ENCODE data around the gene RNF11. TPM values are rescaled to one million over a fixed set of nuclear protein-coding genes. Genes with fewer than 3 reads are reported as not detected.

RNF11 gene
- polyA plus RNA-seq, 1 donor from 2014 or later = 210 TPM

DNA sequence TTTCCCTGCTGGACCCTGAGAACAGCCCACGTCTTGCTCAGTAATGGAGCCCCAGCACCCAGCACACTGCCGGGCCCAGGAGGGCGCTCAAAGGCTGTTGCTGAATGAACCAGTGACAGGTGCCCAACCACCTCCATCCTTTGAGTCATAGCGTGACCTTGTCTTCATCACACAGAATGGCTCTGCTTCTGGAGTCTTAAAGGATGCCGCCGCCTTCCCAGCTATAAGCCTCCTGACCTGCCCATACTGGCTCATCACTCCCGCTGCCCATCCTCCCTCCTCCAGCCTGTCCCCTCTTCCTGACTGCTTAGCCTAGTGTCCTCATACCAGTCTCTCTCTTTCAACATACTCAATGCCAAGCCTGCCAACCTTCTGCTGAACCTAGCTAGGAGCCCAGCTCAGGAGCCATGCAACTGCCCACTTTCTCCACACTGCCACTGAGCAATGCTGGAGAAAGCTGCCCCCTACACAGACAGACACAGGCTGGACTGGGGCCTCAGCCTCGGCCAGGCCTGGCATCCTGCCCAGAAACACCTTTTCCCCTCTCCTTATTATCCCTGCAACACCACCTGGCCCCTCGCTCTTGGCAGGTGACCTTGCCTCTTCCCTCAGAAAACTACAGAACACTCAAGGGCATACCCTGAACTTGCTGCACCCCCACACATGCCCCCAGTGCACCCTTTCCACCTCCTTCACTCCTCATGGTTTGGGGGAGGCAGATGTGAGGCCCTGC is 80.2 kb downstream of the RNF11 start:
- H3K79me2 ChIP-seq (replicated peaks; ENCODE audit: insufficient read depth, low read length) = no peaks in the 10 kb centered on the region
- H2AFZ ChIP-seq (ENCODE audit: low read depth, low read length) = no peak overlapping the region
- no peaks in the 10 kb centered on the region for H3F3A ChIP-seq (ENCODE audit: insufficient read depth, low read length, poor library complexity, severe bottlenecking)
- no peak overlapping the region for H3K4me3 ChIP-seq (ENCODE audit: low read length)
- H3K4me2 ChIP-seq (ENCODE audit: low read length) = no peak overlapping the region
- no peaks in the 10 kb centered on the region for H3K9me3 ChIP-seq (ENCODE audit: low read length)
- no peaks in the 10 kb centered on the region for H4K20me1 ChIP-seq (ENCODE audit: insufficient read depth)
- H3K9me2 ChIP-seq (ENCODE audit: insufficient read depth, low read length) = no peaks in the 10 kb centered on the region
- no peak for TF ChIP-seq SMC3 (conservative IDR thresholded peaks at IDR 0.05; ENCODE audit: poor library complexity)
- TF ChIP-seq MXI1 (conservative IDR thresholded peaks at IDR 0.05; ENCODE audit: poor library complexity, severe bottlenecking) = no peak
- no peak for TF ChIP-seq EZH2 (IDR thresholded peaks at IDR 0.05; ENCODE audit: borderline replicate concordance, insufficient read depth, low read length, poor library complexity, severe bottlenecking)
- TF ChIP-seq RAD21 (conservative IDR thresholded peaks at IDR 0.05) = no peak
- TF ChIP-seq TAF1 (IDR thresholded peaks at IDR 0.05; ENCODE audit: low read depth) = no peak
- no peak for TF ChIP-seq EP300 (conservative IDR thresholded peaks at IDR 0.05; ENCODE audit: poor library complexity, severe bottlenecking)
- TF ChIP-seq, protein P1, sequence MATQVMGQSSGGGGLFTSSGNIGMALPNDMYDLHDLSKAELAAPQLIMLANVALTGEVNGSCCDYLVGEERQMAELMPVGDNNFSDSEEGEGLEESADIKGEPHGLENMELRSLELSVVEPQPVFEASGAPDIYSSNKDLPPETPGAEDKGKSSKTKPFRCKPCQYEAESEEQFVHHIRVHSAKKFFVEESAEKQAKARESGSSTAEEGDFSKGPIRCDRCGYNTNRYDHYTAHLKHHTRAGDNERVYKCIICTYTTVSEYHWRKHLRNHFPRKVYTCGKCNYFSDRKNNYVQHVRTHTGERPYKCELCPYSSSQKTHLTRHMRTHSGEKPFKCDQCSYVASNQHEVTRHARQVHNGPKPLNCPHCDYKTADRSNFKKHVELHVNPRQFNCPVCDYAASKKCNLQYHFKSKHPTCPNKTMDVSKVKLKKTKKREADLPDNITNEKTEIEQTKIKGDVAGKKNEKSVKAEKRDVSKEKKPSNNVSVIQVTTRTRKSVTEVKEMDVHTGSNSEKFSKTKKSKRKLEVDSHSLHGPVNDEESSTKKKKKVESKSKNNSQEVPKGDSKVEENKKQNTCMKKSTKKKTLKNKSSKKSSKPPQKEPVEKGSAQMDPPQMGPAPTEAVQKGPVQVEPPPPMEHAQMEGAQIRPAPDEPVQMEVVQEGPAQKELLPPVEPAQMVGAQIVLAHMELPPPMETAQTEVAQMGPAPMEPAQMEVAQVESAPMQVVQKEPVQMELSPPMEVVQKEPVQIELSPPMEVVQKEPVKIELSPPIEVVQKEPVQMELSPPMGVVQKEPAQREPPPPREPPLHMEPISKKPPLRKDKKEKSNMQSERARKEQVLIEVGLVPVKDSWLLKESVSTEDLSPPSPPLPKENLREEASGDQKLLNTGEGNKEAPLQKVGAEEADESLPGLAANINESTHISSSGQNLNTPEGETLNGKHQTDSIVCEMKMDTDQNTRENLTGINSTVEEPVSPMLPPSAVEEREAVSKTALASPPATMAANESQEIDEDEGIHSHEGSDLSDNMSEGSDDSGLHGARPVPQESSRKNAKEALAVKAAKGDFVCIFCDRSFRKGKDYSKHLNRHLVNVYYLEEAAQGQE (IDR thresholded peaks at IDR 0.05; ENCODE audit: borderline replicate concordance) = no peak
- H3K27me3 ChIP-seq (ENCODE audit: insufficient read depth, low read depth, low read length) = no peaks in the 10 kb centered on the region
- H3K9ac ChIP-seq (ENCODE audit: low read length) = no peak overlapping the region
- H3K36me3 ChIP-seq (ENCODE audit: insufficient read depth, low read length) = no peaks in the 10 kb centered on the region
- no peak overlapping the region for H3K27ac ChIP-seq (ENCODE audit: low read length)

DNA sequence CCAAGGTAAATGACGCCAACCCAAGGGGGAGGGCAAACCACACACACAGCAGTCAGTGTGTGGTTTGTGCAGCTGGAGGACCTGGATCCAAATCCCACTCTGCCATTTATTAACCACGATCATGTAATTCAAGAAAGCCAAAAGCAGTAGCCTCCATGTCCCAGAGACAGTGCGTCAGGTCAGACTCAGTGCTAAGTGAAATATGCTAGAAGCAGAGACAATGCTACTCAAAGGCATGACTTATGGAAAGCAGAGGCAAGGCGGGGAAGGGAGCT is 80.7 kb downstream of the RNF11 start:
- Histone ChIP-seq H2AFZ (ENCODE audit: low read depth, low read length) (no peak overlapping the region), H3K9ac (ENCODE audit: low read length) (no peak overlapping the region), H3K9me2 (ENCODE audit: insufficient read depth, low read length) (no peaks in the 10 kb centered on the region), H3K79me2 (replicated peaks; ENCODE audit: insufficient read depth, low read length) (no peaks in the 10 kb centered on the region), H3F3A (ENCODE audit: insufficient read depth, low read length, poor library complexity, severe bottlenecking) (no peaks in the 10 kb centered on the region), H4K20me1 (ENCODE audit: insufficient read depth) (no peaks in the 10 kb centered on the region), H3K4me2 (ENCODE audit: low read length) (no peak overlapping the region), H3K4me3 (ENCODE audit: low read length) (no peak overlapping the region), H3K27me3 (ENCODE audit: insufficient read depth, low read depth, low read length) (no peaks in the 10 kb centered on the region), H3K27ac (ENCODE audit: low read length) (no peak overlapping the region), H3K9me3 (ENCODE audit: low read length) (no peaks in the 10 kb centered on the region), H3K36me3 (ENCODE audit: insufficient read depth, low read length) (no peaks in the 10 kb centered on the region)
- TF ChIP-seq, protein P1 (IDR thresholded peaks at IDR 0.05; ENCODE audit: borderline replicate concordance) = no peak
- TF ChIP-seq, protein P2, sequence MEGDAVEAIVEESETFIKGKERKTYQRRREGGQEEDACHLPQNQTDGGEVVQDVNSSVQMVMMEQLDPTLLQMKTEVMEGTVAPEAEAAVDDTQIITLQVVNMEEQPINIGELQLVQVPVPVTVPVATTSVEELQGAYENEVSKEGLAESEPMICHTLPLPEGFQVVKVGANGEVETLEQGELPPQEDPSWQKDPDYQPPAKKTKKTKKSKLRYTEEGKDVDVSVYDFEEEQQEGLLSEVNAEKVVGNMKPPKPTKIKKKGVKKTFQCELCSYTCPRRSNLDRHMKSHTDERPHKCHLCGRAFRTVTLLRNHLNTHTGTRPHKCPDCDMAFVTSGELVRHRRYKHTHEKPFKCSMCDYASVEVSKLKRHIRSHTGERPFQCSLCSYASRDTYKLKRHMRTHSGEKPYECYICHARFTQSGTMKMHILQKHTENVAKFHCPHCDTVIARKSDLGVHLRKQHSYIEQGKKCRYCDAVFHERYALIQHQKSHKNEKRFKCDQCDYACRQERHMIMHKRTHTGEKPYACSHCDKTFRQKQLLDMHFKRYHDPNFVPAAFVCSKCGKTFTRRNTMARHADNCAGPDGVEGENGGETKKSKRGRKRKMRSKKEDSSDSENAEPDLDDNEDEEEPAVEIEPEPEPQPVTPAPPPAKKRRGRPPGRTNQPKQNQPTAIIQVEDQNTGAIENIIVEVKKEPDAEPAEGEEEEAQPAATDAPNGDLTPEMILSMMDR (IDR thresholded peaks at IDR 0.05; ENCODE audit: poor library complexity, severe bottlenecking) = no peak
- no peak for TF ChIP-seq EZH2 (IDR thresholded peaks at IDR 0.05; ENCODE audit: borderline replicate concordance, insufficient read depth, low read length, poor library complexity, severe bottlenecking)
